HEK293 (cell line): ENCODE measurements around the gene NUCB2.

Experiments
- CTCF ChIA-PET: fragments of 350-600 bp; formaldehyde crosslinking; extraction: SDS; loops from one replicate; lab custom pipeline; 2021; ENCODE audit warnings: antibody characterized with exemption; lab: Yijun Ruan, JAX
- POLR2A ChIA-PET: fragments of 300-600 bp; formaldehyde crosslinking; extraction: SDS; loops from one replicate; lab custom pipeline; 2020; ENCODE audit warnings: antibody characterized with exemption, inconsistent platforms; lab: Yijun Ruan, JAX
- H3K27ac ChIP-seq: fragments of 200-500 bp; sonication (Bioruptor generic); 2 replicates; pipeline ENCODE4 v1.5.1; 2014; ENCODE audit warnings: low read depth, low read length, control low read depth, inconsistent platforms; ENCODE audit errors: extremely low read depth
- H3K36me3 ChIP-seq, 2 experiments: fragments of 200-500 bp in 1 of 2; sonication (Bioruptor generic) in 1 of 2; 1 replicate in 1 of 2; 2 replicates in 1 of 2; pipeline ENCODE4 v1.5.1; 2014 to 2017; ENCODE audit warnings: inconsistent platforms in 2 of 2, low read length in 2 of 2; ENCODE audit not compliant: control insufficient read depth in 2 of 2, insufficient read depth in 1 of 2
- H3K4me1 ChIP-seq: fragments of 200-500 bp; sonication (Bioruptor generic); 2 replicates; pipeline ENCODE4 v1.5.1; 2014; ENCODE audit warnings: mild to moderate bottlenecking, low read length, inconsistent platforms; ENCODE audit not compliant: control insufficient read depth, insufficient read depth
- H3K4me3 ChIP-seq: 2 replicates; pipeline ENCODE4 v1.5.1; 2011; ENCODE audit warnings: low read depth, mild to moderate bottlenecking, control low read depth, low read length, moderate library complexity
- H3K9me3 ChIP-seq: fragments of 200-500 bp; sonication (Bioruptor generic); 2 replicates; pipeline ENCODE4 v1.5.1; 2014; ENCODE audit warnings: low read depth, low read length, inconsistent platforms; ENCODE audit not compliant: control insufficient read depth, insufficient read depth
- FEZF1 ChIP-seq: fragments of 450-650 bp; formaldehyde crosslinking; IDR thresholded peaks from 2 replicates; pipeline ENCODE4 v1.5.1; 2016; ENCODE audit warnings: missing biosample characterization, missing genetic modification characterization
- ZNF169 ChIP-seq: fragments of 450-650 bp; formaldehyde crosslinking; IDR thresholded peaks from 2 replicates; pipeline ENCODE4 v1.5.1; 2016; ENCODE audit warnings: missing biosample characterization, missing genetic modification characterization
- ZNF37A ChIP-seq: fragments of 450-650 bp; IDR thresholded peaks from 2 replicates; pipeline ENCODE4 v1.5.1; 2018; ENCODE audit warnings: missing biosample characterization, missing genetic modification characterization
- ZNF626 ChIP-seq: fragments of 450-650 bp; sonication (Bioruptor Pico); formaldehyde crosslinking; IDR thresholded peaks from 2 replicates; pipeline ENCODE4 v1.5.1; 2018; ENCODE audit warnings: missing biosample characterization, missing genetic modification characterization, inconsistent platforms
- ZNF76 ChIP-seq: fragments of 450-650 bp; formaldehyde crosslinking; IDR thresholded peaks from 2 replicates; pipeline ENCODE4; 2016; ENCODE audit warnings: low read depth, missing biosample characterization, missing genetic modification characterization, borderline replicate concordance
- TF ChIP-seq, protein P1 (sequence below): IDR thresholded peaks from 2 replicates; pipeline ENCODE4 v1.6.1; 2011; ENCODE audit warnings: mild to moderate bottlenecking, low read depth, low read length, borderline replicate concordance
- TF ChIP-seq, protein P2 (sequence below): fragments of 450-650 bp; formaldehyde crosslinking; IDR thresholded peaks from 2 replicates; pipeline ENCODE4 v1.5.1; 2017; ENCODE audit warnings: missing biosample characterization, mild to moderate bottlenecking, missing genetic modification characterization, moderate library complexity
- TF ChIP-seq, protein P3 (sequence below): fragments of 450-650 bp; formaldehyde crosslinking; IDR thresholded peaks from 2 replicates; pipeline ENCODE4 v1.5.1; 2016; ENCODE audit warnings: missing biosample characterization, missing genetic modification characterization
- TF ChIP-seq, protein P4 (sequence below): fragments of 450-650 bp; IDR thresholded peaks from 2 replicates; pipeline ENCODE4 v1.5.1; 2018; ENCODE audit warnings: missing biosample characterization, mild to moderate bottlenecking, missing genetic modification characterization
- TF ChIP-seq, protein P5 (sequence below): fragments of 450-650 bp; formaldehyde crosslinking; IDR thresholded peaks from 2 replicates; pipeline ENCODE4 v1.5.1; 2016; ENCODE audit warnings: missing biosample characterization, missing genetic modification characterization
- TF ChIP-seq, protein P6 (sequence below): fragments of 450-650 bp; formaldehyde crosslinking; IDR thresholded peaks from 2 replicates; pipeline ENCODE4 v1.5.1; 2016; ENCODE audit warnings: missing biosample characterization, missing genetic modification characterization

The NUCB2 gene

DNA sequence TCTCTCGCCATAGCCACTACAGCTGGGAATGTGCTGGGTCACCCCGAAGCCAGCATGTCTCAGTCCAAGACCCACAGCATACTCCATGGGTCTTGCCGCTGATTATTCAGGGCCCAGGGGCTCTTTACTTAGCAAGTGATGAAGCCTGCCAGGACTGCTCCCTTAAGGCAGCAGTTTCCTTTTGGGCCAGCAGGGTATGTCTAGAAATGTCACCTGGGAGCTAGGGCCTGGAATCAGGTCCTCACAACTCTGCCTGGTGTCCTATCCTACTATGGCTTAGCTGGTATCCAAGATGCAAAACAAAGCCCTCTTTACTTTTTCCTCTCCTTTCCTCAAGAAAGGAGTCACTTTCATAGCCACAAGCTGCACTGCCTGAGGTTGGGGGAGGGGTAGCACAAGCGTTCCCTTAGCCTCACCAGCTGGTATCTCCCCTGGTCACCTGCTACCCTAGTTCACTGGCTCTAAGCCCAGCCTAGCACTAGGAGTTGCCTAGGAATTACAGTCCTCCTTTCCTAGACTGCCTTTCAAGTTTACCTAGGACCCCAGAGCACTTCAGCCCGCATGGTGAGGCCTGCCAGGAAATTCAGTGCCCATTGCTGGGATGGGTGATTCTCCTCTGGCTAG, 52.4 kb downstream of the NUCB2 start:
- TF ChIP-seq FEZF1 (tag by site-specific recombination) = no peak
- TF ChIP-seq, protein P1, sequence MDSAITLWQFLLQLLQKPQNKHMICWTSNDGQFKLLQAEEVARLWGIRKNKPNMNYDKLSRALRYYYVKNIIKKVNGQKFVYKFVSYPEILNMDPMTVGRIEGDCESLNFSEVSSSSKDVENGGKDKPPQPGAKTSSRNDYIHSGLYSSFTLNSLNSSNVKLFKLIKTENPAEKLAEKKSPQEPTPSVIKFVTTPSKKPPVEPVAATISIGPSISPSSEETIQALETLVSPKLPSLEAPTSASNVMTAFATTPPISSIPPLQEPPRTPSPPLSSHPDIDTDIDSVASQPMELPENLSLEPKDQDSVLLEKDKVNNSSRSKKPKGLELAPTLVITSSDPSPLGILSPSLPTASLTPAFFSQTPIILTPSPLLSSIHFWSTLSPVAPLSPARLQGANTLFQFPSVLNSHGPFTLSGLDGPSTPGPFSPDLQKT = no peak
- no peak for TF ChIP-seq ZNF76 (tag by site-specific recombination)
- TF ChIP-seq, protein P2, sequence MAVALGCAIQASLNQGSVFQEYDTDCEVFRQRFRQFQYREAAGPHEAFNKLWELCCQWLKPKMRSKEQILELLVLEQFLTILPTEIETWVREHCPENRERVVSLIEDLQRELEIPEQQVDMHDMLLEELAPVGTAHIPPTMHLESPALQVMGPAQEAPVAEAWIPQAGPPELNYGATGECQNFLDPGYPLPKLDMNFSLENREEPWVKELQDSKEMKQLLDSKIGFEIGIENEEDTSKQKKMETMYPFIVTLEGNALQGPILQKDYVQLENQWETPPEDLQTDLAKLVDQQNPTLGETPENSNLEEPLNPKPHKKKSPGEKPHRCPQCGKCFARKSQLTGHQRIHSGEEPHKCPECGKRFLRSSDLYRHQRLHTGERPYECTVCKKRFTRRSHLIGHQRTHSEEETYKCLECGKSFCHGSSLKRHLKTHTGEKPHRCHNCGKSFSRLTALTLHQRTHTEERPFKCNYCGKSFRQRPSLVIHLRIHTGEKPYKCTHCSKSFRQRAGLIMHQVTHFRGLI (tag by site-specific recombination) = no peak
- TF ChIP-seq ZNF37A (tag by site-specific recombination) = no peak
- CTCF ChIA-PET = interaction anchor here (1.0 kb wide), 1 partner anchor 99 kb away, joined by 6 read pairs; no protein-coding TSS in a partner anchor
- Histone ChIP-seq H3K36me3 (peaks cover 3 to 39% of the 10 kb centered on the region in 2 experiments), H3K27ac (no peak overlapping the region), H3K9me3 (no peaks in the 10 kb centered on the region), H3K4me1 (no peaks in the 10 kb centered on the region), H3K4me3 (no peak overlapping the region)
- POLR2A ChIA-PET = no interaction called here

DNA sequence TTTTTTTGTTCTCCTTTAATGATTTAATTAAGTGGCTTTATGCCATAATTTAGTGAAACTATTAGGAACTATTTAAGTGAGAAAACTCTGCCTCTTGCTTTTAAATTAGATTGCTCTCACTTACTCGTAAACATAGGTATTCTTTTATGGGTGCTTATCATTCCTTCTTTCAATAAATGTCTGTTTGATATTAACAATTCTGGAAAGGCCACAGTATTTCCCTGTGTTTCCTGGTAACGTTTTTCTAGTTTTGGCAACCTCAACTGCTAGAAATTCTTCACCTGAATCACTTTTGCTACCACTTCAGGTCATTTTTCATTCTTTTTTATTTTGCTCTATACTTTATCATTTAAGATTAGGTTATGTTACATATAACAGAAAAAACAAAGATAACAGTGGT, 55.1 kb downstream of the NUCB2 start:
- H3K27ac ChIP-seq = no peak overlapping the region
- CTCF ChIA-PET = no interaction called here
- POLR2A ChIA-PET = no interaction called here
- TF ChIP-seq, protein P3, sequence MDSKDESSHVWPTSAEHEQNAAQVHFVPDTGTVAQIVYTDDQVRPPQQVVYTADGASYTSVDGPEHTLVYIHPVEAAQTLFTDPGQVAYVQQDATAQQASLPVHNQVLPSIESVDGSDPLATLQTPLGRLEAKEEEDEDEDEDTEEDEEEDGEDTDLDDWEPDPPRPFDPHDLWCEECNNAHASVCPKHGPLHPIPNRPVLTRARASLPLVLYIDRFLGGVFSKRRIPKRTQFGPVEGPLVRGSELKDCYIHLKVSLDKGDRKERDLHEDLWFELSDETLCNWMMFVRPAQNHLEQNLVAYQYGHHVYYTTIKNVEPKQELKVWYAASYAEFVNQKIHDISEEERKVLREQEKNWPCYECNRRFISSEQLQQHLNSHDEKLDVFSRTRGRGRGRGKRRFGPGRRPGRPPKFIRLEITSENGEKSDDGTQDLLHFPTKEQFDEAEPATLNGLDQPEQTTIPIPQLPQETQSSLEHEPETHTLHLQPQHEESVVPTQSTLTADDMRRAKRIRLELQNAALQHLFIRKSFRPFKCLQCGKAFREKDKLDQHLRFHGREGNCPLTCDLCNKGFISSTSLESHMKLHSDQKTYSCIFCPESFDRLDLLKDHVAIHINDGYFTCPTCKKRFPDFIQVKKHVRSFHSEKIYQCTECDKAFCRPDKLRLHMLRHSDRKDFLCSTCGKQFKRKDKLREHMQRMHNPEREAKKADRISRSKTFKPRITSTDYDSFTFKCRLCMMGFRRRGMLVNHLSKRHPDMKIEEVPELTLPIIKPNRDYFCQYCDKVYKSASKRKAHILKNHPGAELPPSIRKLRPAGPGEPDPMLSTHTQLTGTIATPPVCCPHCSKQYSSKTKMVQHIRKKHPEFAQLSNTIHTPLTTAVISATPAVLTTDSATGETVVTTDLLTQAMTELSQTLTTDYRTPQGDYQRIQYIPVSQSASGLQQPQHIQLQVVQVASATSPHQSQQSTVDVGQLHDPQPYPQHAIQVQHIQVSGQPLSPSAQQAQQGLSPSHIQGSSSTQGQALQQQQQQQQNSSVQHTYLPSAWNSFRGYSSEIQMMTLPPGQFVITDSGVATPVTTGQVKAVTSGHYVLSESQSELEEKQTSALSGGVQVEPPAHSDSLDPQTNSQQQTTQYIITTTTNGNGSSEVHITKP (tag by site-specific recombination) = no peak
- TF ChIP-seq, protein P4, sequence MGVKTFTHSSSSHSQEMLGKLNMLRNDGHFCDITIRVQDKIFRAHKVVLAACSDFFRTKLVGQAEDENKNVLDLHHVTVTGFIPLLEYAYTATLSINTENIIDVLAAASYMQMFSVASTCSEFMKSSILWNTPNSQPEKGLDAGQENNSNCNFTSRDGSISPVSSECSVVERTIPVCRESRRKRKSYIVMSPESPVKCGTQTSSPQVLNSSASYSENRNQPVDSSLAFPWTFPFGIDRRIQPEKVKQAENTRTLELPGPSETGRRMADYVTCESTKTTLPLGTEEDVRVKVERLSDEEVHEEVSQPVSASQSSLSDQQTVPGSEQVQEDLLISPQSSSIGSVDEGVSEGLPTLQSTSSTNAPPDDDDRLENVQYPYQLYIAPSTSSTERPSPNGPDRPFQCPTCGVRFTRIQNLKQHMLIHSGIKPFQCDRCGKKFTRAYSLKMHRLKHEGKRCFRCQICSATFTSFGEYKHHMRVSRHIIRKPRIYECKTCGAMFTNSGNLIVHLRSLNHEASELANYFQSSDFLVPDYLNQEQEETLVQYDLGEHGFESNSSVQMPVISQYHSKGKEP (tag by site-specific recombination) = no peak
- no peak for TF ChIP-seq ZNF169 (tag by site-specific recombination)
- TF ChIP-seq, protein P5, sequence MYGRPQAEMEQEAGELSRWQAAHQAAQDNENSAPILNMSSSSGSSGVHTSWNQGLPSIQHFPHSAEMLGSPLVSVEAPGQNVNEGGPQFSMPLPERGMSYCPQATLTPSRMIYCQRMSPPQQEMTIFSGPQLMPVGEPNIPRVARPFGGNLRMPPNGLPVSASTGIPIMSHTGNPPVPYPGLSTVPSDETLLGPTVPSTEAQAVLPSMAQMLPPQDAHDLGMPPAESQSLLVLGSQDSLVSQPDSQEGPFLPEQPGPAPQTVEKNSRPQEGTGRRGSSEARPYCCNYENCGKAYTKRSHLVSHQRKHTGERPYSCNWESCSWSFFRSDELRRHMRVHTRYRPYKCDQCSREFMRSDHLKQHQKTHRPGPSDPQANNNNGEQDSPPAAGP = no peak
- no peak for TF ChIP-seq ZNF626 (tag by site-specific recombination)
- TF ChIP-seq, protein P6, sequence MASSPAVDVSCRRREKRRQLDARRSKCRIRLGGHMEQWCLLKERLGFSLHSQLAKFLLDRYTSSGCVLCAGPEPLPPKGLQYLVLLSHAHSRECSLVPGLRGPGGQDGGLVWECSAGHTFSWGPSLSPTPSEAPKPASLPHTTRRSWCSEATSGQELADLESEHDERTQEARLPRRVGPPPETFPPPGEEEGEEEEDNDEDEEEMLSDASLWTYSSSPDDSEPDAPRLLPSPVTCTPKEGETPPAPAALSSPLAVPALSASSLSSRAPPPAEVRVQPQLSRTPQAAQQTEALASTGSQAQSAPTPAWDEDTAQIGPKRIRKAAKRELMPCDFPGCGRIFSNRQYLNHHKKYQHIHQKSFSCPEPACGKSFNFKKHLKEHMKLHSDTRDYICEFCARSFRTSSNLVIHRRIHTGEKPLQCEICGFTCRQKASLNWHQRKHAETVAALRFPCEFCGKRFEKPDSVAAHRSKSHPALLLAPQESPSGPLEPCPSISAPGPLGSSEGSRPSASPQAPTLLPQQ (tag by site-specific recombination) = no peak
- H3K9me3 ChIP-seq = no peaks in the 10 kb centered on the region
- H3K4me1 ChIP-seq = no peaks in the 10 kb centered on the region
- H3K4me3 ChIP-seq = no peak overlapping the region
- peaks cover 3 to 44% of the 10 kb centered on the region in 2 experiments for H3K36me3 ChIP-seq
